Lower lobe of right lung (tissue), 2 donors: Measurements from ENCODE around the gene C16orf95. TPM values are rescaled to one million over a fixed set of nuclear protein-coding genes. Genes with fewer than 3 reads are reported as not detected.

Experiments used
- ATAC-seq, 2 donors: fragments of 200-7000 bp; cut with Tn5 transposase; one replicate each; pipeline ENCODE4 v1.9.1; 2020 to 2022; ENCODE audit warnings: mild to moderate bottlenecking in 2 of 2, moderate library complexity in 2 of 2
- DNase-seq: peaks from one replicate; pipeline ENCODE4 v3.0.0-alpha.2; 2020
- H3K27ac ChIP-seq: fragments of 200-600 bp; one replicate; pipeline ENCODE4 v1.8.0; 2022
- H3K27me3 ChIP-seq: fragments of 200-600 bp; one replicate; pipeline ENCODE4 v1.8.0; 2022; ENCODE audit warnings: low read depth
- H3K36me3 ChIP-seq: fragments of 200-600 bp; one replicate; pipeline ENCODE4 v1.8.0; 2022; ENCODE audit warnings: mild to moderate bottlenecking
- H3K4me1 ChIP-seq: fragments of 200-600 bp; one replicate; pipeline ENCODE4 v1.8.0; 2022
- H3K4me3 ChIP-seq: fragments of 200-600 bp; one replicate; pipeline ENCODE4 v1.8.0; 2022; ENCODE audit warnings: mild to moderate bottlenecking
- H3K9me3 ChIP-seq: fragments of 200-600 bp; one replicate; pipeline ENCODE4 v1.8.0; 2022
- CTCF ChIP-seq: fragments of 200-600 bp; IDR thresholded peaks from one replicate; pipeline ENCODE4 v1.8.0; 2022; ENCODE audit warnings: antibody characterized with exemption, mild to moderate bottlenecking
- intact Hi-C: fragments of 100-400 bp; cut with DNase I; formaldehyde crosslinking; loops from one replicate; pipeline ENCODE4 v1.11.0; 2022
- total RNA-seq: library from RNA; stranded (reverse); fragmentation: NEBNext Ultra II Directional; extraction: Animal tissue kit (Norgen Biotek cat#: 25700); gene quantifications from one replicate; pipeline ENCODE4 v1.2.1, GENCODE V29; 2021
- donor health status: DM: no; HTN: yes; CAD: no; lungs with severe emphysema.

Gene C16orf95
- total RNA-seq, 1 donor from 2014 or later = 3.0 TPM

GRCh38 chr16:87339086-87339723, 22.0 kb upstream of the C16orf95 start:
- Histone ChIP-seq H3K36me3 (peaks cover 82% of the 10 kb centered on the region), H3K4me3 (no peak overlapping the region), H3K27me3 (no peaks in the 10 kb centered on the region), H3K27ac (no peak overlapping the region), H3K9me3 (no peaks in the 10 kb centered on the region), H3K4me1 (no peaks in the 10 kb centered on the region)
- DNase-seq (no peak), ATAC-seq (no peak)
- intact Hi-C loops = no loop called here
- TF ChIP-seq CTCF = no peak

GRCh38 chr16:87338155-87338765, 21.1 kb upstream of the C16orf95 start:
- Histone ChIP-seq H3K4me3 (no peak overlapping the region), H3K27ac (no peak overlapping the region), H3K36me3 (peaks cover 82% of the 10 kb centered on the region)

GRCh38 chr16:87337262-87337771, 20.1 kb upstream of the C16orf95 start:
- Histone ChIP-seq H3K36me3 (peaks cover 80% of the 10 kb centered on the region), H3K27ac (no peak overlapping the region), H3K27me3 (no peaks in the 10 kb centered on the region), H3K4me3 (no peak overlapping the region), H3K9me3 (no peaks in the 10 kb centered on the region), H3K4me1 (no peaks in the 10 kb centered on the region)
- intact Hi-C loops = no loop called here
- TF ChIP-seq CTCF = no peak
- DNase-seq (no peak), ATAC-seq (no peak)

More at GRCh38 chr16:87338155-87338765, 21.1 kb upstream of the C16orf95 start:
- no peak for ATAC-seq
- Histone ChIP-seq H3K4me1 (no peaks in the 10 kb centered on the region), H3K9me3 (no peaks in the 10 kb centered on the region), H3K27me3 (no peaks in the 10 kb centered on the region)
- intact Hi-C loops = no loop called here
- TF ChIP-seq CTCF = no peak
- no peak for DNase-seq

GRCh38 chr16:87336434-87337240, 19.4 kb upstream of the C16orf95 start:
- intact Hi-C loops = no loop called here
- Histone ChIP-seq H3K27me3 (no peaks in the 10 kb centered on the region), H3K4me3 (no peak overlapping the region), H3K9me3 (no peaks in the 10 kb centered on the region), H3K27ac (no peak overlapping the region), H3K4me1 (no peaks in the 10 kb centered on the region), H3K36me3 (peaks cover 77% of the 10 kb centered on the region)
- ATAC-seq (no peak), DNase-seq (no peak)
- no peak for TF ChIP-seq CTCF

GRCh38 chr16:87335625-87336433, 18.6 kb upstream of the C16orf95 start:
- intact Hi-C loops = no loop called here
- Histone ChIP-seq H3K27me3 (no peaks in the 10 kb centered on the region), H3K4me3 (no peak overlapping the region), H3K9me3 (no peaks in the 10 kb centered on the region), H3K36me3 (peaks cover 81% of the 10 kb centered on the region), H3K27ac (no peak overlapping the region), H3K4me1 (no peaks in the 10 kb centered on the region)
- DNase-seq (no peak), ATAC-seq (no peak)
- no peak for TF ChIP-seq CTCF
